HEK293 (cell line): Measurements from ENCODE around the gene SLC6A6.
A peak's percentile ranks its signal among the peaks of the same experiment; 100 is the strongest.

Experiments used
- CTCF ChIA-PET: fragments of 350-600 bp; formaldehyde crosslinking; extraction: SDS; loops from one replicate; lab custom pipeline; 2021; ENCODE audit warnings: antibody characterized with exemption; lab: Yijun Ruan, JAX
- POLR2A ChIA-PET: fragments of 300-600 bp; formaldehyde crosslinking; extraction: SDS; loops from one replicate; lab custom pipeline; 2020; ENCODE audit warnings: antibody characterized with exemption, inconsistent platforms; lab: Yijun Ruan, JAX
- H3K27ac ChIP-seq: fragments of 200-500 bp; sonication (Bioruptor generic); 2 replicates; pipeline ENCODE4 v1.5.1; 2014; ENCODE audit warnings: low read depth, low read length, control low read depth, inconsistent platforms; ENCODE audit errors: extremely low read depth
- H3K36me3 ChIP-seq, 2 experiments: fragments of 200-500 bp in 1 of 2; sonication (Bioruptor generic) in 1 of 2; 1 replicate in 1 of 2; 2 replicates in 1 of 2; pipeline ENCODE4 v1.5.1; 2014 to 2017; ENCODE audit warnings: inconsistent platforms in 2 of 2, low read length in 2 of 2; ENCODE audit not compliant: control insufficient read depth in 2 of 2, insufficient read depth in 1 of 2
- H3K4me1 ChIP-seq: fragments of 200-500 bp; sonication (Bioruptor generic); 2 replicates; pipeline ENCODE4 v1.5.1; 2014; ENCODE audit warnings: mild to moderate bottlenecking, low read length, inconsistent platforms; ENCODE audit not compliant: control insufficient read depth, insufficient read depth
- H3K4me3 ChIP-seq: 2 replicates; pipeline ENCODE4 v1.5.1; 2011; ENCODE audit warnings: low read depth, mild to moderate bottlenecking, control low read depth, low read length, moderate library complexity
- H3K9me3 ChIP-seq: fragments of 200-500 bp; sonication (Bioruptor generic); 2 replicates; pipeline ENCODE4 v1.5.1; 2014; ENCODE audit warnings: low read depth, low read length, inconsistent platforms; ENCODE audit not compliant: control insufficient read depth, insufficient read depth
- HOXD13 ChIP-seq: sonication (generic); formaldehyde crosslinking; IDR thresholded peaks from 2 replicates; pipeline ENCODE4 v1.8.0; 2022; ENCODE audit warnings: missing genetic modification reagents, borderline replicate concordance
- KLF17 ChIP-seq: fragments of 450-650 bp; formaldehyde crosslinking; IDR thresholded peaks from 2 replicates; pipeline ENCODE4 v1.5.1; 2016; ENCODE audit warnings: missing biosample characterization, missing genetic modification characterization
- ZBTB21 ChIP-seq: fragments of 450-650 bp; formaldehyde crosslinking; IDR thresholded peaks from 2 replicates; pipeline ENCODE4 v1.5.1; 2017; ENCODE audit warnings: missing biosample characterization, missing genetic modification characterization
- ZBTB48 ChIP-seq: fragments of 450-650 bp; formaldehyde crosslinking; IDR thresholded peaks from 2 replicates; pipeline ENCODE4 v1.5.1; 2016; ENCODE audit warnings: missing biosample characterization, missing genetic modification characterization
- ZBTB49 ChIP-seq: fragments of 450-650 bp; formaldehyde crosslinking; IDR thresholded peaks from 2 replicates; pipeline ENCODE4 v1.5.1; 2016; ENCODE audit warnings: missing biosample characterization, missing genetic modification characterization, low read depth
- ZNF10 ChIP-seq: fragments of 450-650 bp; formaldehyde crosslinking; IDR thresholded peaks from 2 replicates; pipeline ENCODE4 v1.5.1; 2017; ENCODE audit warnings: missing biosample characterization, missing genetic modification characterization
- ZNF248 ChIP-seq: fragments of 450-650 bp; formaldehyde crosslinking; IDR thresholded peaks from 2 replicates; pipeline ENCODE4 v1.5.1; 2017; ENCODE audit warnings: missing biosample characterization, missing genetic modification characterization
- ZNF391 ChIP-seq: fragments of 450-650 bp; formaldehyde crosslinking; IDR thresholded peaks from 2 replicates; pipeline ENCODE4 v1.5.1; 2016; ENCODE audit warnings: low read depth, missing biosample characterization, missing genetic modification characterization, borderline replicate concordance
- ZNF473 ChIP-seq: fragments of 450-650 bp; formaldehyde crosslinking; IDR thresholded peaks from 2 replicates; pipeline ENCODE4 v1.5.1; 2017; ENCODE audit warnings: missing biosample characterization, missing genetic modification characterization
- ZNF585B ChIP-seq: fragments of 450-650 bp; formaldehyde crosslinking; IDR thresholded peaks from 2 replicates; pipeline ENCODE4 v1.5.1; 2016; ENCODE audit warnings: missing biosample characterization, missing genetic modification characterization
- ZNF623 ChIP-seq: fragments of 450-650 bp; formaldehyde crosslinking; IDR thresholded peaks from 2 replicates; pipeline ENCODE4 v1.5.1; 2016; ENCODE audit warnings: missing biosample characterization, missing genetic modification characterization
- ZNF654 ChIP-seq: fragments of 450-650 bp; formaldehyde crosslinking; IDR thresholded peaks from 2 replicates; pipeline ENCODE4 v1.5.1; 2016; ENCODE audit warnings: low read depth, missing biosample characterization, missing genetic modification characterization
- ZNF658 ChIP-seq: fragments of 450-650 bp; formaldehyde crosslinking; IDR thresholded peaks from 2 replicates; pipeline ENCODE4; 2016; ENCODE audit warnings: missing biosample characterization, missing genetic modification characterization
- ZNF660 ChIP-seq: fragments of 450-650 bp; IDR thresholded peaks from 2 replicates; pipeline ENCODE4 v1.5.1; 2018; ENCODE audit warnings: missing biosample characterization, mild to moderate bottlenecking, missing genetic modification characterization
- ZNF777 ChIP-seq: fragments of 450-650 bp; formaldehyde crosslinking; IDR thresholded peaks from 2 replicates; pipeline ENCODE4 v1.5.1; 2017; ENCODE audit warnings: missing biosample characterization, missing genetic modification characterization, borderline replicate concordance
- TF ChIP-seq, protein P1 (sequence below): fragments of 450-650 bp; formaldehyde crosslinking; IDR thresholded peaks from 2 replicates; pipeline ENCODE4 v1.5.1; 2016; ENCODE audit warnings: missing biosample characterization, missing genetic modification characterization
- TF ChIP-seq, protein P2 (sequence below): fragments of 450-650 bp; formaldehyde crosslinking; IDR thresholded peaks from 2 replicates; pipeline ENCODE4 v1.5.1; 2016; ENCODE audit warnings: missing biosample characterization, missing genetic modification characterization
- TF ChIP-seq, protein P3 (sequence below): fragments of 450-650 bp; formaldehyde crosslinking; IDR thresholded peaks from 2 replicates; pipeline ENCODE4 v1.5.1; 2016; ENCODE audit warnings: missing biosample characterization, missing genetic modification characterization
- TF ChIP-seq, protein P4 (sequence below): fragments of 450-650 bp; formaldehyde crosslinking; IDR thresholded peaks from 2 replicates; pipeline ENCODE4 v1.5.1; 2016; ENCODE audit warnings: missing biosample characterization, missing genetic modification characterization

SLC6A6 gene

GRCh38 chr3:14511623-14512280, 109.3 kb downstream of the SLC6A6 start:
- no peak for TF ChIP-seq ZNF473 (tag by site-specific recombination)
- TF ChIP-seq ZBTB21, result no peak
- TF ChIP-seq ZNF623 (tag by site-specific recombination), result peak; percentile 46
- TF ChIP-seq ZBTB49 (tag by site-specific recombination), result no peak
- H3K4me1 ChIP-seq, result no peaks in the 10 kb centered on the region
- H3K27ac ChIP-seq, result no peak overlapping the region
- CTCF ChIA-PET, result interaction anchor here (0.6 to 3.4 kb wide), 4 partner anchors 12 to 858 kb away, joined by 3 to 17 read pairs (median 3); no protein-coding TSS in a partner anchor
- no peaks in the 10 kb centered on the region for H3K9me3 ChIP-seq
- no peaks in the 10 kb centered on the region for H3K36me3 ChIP-seq
- POLR2A ChIA-PET, result no interaction called here
- no peak overlapping the region for H3K4me3 ChIP-seq

GRCh38 chr3:14512281-14512941, 110.0 kb downstream of the SLC6A6 start:
- H3K4me3 ChIP-seq, result no peak overlapping the region
- H3K4me1 ChIP-seq, result no peaks in the 10 kb centered on the region
- no peak overlapping the region for H3K27ac ChIP-seq
- ChIA-PET POLR2A (no interaction called here), CTCF (interaction anchor here (3.4 kb wide), 1 partner anchor 37 kb away, joined by 17 read pairs; no protein-coding TSS in a partner anchor)
- H3K36me3 ChIP-seq, result no peaks in the 10 kb centered on the region
- H3K9me3 ChIP-seq, result no peaks in the 10 kb centered on the region
- TF ChIP-seq, protein P1, sequence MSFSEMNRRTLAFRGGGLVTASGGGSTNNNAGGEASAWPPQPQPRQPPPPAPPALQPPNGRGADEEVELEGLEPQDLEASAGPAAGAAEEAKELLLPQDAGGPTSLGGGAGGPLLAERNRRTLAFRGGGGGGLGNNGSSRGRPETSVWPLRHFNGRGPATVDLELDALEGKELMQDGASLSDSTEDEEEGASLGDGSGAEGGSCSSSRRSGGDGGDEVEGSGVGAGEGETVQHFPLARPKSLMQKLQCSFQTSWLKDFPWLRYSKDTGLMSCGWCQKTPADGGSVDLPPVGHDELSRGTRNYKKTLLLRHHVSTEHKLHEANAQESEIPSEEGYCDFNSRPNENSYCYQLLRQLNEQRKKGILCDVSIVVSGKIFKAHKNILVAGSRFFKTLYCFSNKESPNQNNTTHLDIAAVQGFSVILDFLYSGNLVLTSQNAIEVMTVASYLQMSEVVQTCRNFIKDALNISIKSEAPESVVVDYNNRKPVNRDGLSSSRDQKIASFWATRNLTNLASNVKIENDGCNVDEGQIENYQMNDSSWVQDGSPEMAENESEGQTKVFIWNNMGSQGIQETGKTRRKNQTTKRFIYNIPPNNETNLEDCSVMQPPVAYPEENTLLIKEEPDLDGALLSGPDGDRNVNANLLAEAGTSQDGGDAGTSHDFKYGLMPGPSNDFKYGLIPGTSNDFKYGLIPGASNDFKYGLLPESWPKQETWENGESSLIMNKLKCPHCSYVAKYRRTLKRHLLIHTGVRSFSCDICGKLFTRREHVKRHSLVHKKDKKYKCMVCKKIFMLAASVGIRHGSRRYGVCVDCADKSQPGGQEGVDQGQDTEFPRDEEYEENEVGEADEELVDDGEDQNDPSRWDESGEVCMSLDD (tag by site-specific recombination), result no peak
- TF ChIP-seq ZNF660 (tag by site-specific recombination) (no peak), ZNF585B (tag by site-specific recombination) (no peak), ZNF391 (tag by site-specific recombination) (no peak), ZNF10 (tag by site-specific recombination) (no peak), HOXD13 (no peak), ZNF777 (tag by site-specific recombination) (no peak), ZNF248 (tag by site-specific recombination) (no peak), ZNF654 (tag by site-specific recombination) (no peak), ZNF658 (tag by site-specific recombination) (no peak), ZBTB48 (tag by site-specific recombination) (no peak), KLF17 (tag by site-specific recombination) (no peak)
- TF ChIP-seq, protein P2, sequence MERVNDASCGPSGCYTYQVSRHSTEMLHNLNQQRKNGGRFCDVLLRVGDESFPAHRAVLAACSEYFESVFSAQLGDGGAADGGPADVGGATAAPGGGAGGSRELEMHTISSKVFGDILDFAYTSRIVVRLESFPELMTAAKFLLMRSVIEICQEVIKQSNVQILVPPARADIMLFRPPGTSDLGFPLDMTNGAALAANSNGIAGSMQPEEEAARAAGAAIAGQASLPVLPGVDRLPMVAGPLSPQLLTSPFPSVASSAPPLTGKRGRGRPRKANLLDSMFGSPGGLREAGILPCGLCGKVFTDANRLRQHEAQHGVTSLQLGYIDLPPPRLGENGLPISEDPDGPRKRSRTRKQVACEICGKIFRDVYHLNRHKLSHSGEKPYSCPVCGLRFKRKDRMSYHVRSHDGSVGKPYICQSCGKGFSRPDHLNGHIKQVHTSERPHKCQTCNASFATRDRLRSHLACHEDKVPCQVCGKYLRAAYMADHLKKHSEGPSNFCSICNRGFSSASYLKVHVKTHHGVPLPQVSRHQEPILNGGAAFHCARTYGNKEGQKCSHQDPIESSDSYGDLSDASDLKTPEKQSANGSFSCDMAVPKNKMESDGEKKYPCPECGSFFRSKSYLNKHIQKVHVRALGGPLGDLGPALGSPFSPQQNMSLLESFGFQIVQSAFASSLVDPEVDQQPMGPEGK (tag by site-specific recombination), result no peak
- TF ChIP-seq, protein P3, sequence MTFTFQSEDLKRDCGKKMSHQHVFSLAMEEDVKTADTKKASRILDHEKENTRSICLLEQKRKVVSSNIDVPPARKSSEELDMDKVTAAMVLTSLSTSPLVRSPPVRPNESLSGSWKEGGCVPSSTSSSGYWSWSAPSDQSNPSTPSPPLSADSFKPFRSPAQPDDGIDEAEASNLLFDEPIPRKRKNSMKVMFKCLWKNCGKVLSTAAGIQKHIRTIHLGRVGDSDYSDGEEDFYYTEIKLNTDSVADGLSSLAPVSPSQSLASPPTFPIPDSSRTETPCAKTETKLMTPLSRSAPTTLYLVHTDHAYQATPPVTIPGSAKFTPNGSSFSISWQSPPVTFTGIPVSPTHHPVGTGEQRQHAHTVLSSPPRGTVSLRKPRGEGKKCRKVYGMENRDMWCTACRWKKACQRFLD (tag by site-specific recombination), result no peak
- TF ChIP-seq, protein P4, sequence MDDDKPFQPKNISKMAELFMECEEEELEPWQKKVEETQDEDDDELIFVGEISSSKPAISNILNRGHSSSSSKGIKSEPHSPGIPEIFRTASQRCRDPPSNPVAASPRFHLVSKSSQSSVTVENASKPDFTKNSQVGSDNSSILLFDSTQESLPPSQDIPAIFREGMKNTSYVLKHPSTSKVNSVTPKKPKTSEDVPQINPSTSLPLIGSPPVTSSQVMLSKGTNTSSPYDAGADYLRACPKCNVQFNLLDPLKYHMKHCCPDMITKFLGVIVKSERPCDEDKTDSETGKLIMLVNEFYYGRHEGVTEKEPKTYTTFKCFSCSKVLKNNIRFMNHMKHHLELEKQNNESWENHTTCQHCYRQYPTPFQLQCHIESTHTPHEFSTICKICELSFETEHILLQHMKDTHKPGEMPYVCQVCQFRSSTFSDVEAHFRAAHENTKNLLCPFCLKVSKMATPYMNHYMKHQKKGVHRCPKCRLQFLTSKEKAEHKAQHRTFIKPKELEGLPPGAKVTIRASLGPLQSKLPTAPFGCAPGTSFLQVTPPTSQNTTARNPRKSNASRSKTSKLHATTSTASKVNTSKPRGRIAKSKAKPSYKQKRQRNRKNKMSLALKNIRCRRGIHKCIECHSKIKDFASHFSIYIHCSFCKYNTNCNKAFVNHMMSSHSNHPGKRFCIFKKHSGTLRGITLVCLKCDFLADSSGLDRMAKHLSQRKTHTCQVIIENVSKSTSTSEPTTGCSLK (tag by site-specific recombination), result no peak
